Choroid plexus epithelial cell (primary cell): ENCODE results near the gene ACAD8.

ENCODE experiments used
- DNase-seq: peaks from one replicate; pipeline ENCODE4 v3.0.0-alpha.2; 2010; ENCODE audit warnings: low read depth
- H3K4me3 ChIP-seq: 2 replicates; pipeline ENCODE4 v1.5.1; 2011; ENCODE audit warnings: low read depth, mild to moderate bottlenecking, control low read depth, low read length, moderate library complexity
- TF ChIP-seq, protein P1 (sequence below): conservative IDR thresholded peaks from 2 replicates; pipeline ENCODE4 v1.5.1; 2011; ENCODE audit warnings: low read depth, mild to moderate bottlenecking, control low read depth, inconsistent platforms, low read length, moderate library complexity

ACAD8 gene

DNA sequence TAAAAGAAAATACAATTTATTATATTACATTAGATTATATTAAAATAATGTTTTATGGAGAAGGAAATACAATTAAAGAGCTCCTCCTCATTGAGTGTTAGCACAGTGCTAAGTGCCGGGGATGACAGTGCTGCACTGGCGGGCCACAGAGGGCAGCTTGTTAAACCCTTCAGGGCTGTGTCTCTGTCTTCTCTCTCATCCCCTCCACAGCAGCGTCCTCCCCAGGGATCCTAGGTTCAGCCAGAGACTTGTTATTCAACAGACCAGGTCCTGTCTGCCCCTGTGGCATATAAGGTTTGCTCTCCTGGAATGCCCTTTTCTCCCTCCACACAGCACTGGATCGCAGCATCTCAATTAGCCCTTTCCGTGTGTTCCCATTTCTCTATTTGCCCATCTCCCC lies 14.4 kb upstream of the ACAD8 start:
- H3K4me3 ChIP-seq, result no peak overlapping the region
- DNase-seq, result no peak
- TF ChIP-seq, protein P1, sequence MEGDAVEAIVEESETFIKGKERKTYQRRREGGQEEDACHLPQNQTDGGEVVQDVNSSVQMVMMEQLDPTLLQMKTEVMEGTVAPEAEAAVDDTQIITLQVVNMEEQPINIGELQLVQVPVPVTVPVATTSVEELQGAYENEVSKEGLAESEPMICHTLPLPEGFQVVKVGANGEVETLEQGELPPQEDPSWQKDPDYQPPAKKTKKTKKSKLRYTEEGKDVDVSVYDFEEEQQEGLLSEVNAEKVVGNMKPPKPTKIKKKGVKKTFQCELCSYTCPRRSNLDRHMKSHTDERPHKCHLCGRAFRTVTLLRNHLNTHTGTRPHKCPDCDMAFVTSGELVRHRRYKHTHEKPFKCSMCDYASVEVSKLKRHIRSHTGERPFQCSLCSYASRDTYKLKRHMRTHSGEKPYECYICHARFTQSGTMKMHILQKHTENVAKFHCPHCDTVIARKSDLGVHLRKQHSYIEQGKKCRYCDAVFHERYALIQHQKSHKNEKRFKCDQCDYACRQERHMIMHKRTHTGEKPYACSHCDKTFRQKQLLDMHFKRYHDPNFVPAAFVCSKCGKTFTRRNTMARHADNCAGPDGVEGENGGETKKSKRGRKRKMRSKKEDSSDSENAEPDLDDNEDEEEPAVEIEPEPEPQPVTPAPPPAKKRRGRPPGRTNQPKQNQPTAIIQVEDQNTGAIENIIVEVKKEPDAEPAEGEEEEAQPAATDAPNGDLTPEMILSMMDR, result no peak

DNA sequence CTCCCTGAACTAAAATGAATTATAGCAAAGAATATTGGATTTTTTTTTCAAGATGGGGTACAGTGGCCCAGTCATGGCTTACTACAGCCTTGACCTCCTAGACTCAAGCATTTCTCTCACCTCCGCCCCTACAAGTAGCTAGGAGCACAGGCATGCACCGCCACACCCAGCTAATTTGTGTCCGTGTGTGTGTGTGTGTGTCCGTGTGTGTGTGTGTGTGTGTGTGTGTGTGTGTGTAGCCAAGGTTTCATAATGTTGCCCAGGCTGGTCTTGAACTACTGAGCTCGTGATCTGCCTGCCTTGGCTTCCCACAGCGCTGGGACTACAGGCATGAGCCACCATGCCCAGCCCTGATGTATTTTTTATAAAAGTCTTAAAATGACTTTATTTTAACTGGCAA lies 12.8 kb upstream of the ACAD8 start:
- TF ChIP-seq, protein P1, result no peak
- no peak for DNase-seq
- H3K4me3 ChIP-seq, result no peak overlapping the region

DNA sequence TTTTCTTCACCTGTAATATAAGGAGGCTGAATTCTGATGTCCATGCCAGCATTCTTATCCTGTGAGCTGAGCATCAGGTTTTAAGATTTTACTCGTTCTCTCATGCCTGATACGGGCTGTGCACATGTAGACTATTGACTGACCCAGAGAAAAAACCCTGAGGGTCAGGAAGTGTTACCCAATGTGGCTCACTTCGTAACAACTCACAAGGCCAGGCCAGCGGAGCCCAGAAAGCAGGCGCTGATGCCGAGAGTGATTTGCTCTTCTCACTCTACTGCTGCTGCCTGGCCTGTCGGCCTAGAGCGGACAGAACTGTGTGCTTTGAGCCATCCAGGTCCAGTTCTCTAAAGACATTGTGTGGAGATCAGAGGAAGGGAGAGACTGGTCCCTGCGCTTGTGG lies 11.0 kb upstream of the ACAD8 start:
- DNase-seq, result no peak
- no peak overlapping the region for H3K4me3 ChIP-seq
- TF ChIP-seq, protein P1, result no peak

DNA sequence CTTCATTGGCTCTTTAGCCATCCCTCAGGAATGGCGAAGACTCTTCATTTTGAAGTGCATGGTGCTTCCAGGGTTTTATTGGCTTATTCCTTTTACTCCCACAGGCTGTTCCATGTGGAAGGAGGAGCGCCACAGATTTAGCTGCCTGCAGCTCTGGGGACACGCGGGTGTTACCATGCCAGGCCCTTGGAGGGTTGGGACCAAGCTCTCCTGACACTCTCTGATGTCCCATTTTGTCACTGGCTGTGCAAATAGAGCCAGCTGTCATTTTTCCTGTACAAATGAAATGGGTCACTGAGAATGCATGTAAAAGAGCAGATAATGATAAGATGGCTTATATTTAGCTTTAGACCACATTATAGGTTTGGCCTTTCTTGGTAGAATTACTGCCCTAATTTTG lies 9.5 kb upstream of the ACAD8 start:
- H3K4me3 ChIP-seq, result no peak overlapping the region
- DNase-seq, result no peak
- TF ChIP-seq, protein P1, result no peak

DNA sequence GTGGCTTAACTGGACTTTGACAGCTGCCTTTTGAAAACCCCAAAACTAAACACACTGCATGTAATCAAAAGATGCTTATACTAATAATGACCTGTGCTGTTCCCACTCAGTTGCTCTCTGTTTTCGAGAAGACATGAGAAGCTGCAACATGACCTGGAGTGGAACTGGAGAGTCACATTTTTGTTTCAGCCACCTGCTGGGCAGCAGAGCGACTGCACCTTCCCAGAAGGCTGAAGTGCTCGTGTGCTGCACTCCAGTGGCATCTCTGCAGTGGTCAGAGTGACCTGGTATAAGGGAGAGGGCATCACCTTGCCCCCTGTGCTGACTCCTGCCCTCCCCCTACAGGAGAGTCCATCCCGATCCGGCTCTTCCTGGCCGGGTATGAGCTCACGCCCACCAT lies 8.8 kb upstream of the ACAD8 start:
- peak; percentile 64 for DNase-seq
- no peak overlapping the region for H3K4me3 ChIP-seq
- TF ChIP-seq, protein P1, result peak; percentile 70

DNA sequence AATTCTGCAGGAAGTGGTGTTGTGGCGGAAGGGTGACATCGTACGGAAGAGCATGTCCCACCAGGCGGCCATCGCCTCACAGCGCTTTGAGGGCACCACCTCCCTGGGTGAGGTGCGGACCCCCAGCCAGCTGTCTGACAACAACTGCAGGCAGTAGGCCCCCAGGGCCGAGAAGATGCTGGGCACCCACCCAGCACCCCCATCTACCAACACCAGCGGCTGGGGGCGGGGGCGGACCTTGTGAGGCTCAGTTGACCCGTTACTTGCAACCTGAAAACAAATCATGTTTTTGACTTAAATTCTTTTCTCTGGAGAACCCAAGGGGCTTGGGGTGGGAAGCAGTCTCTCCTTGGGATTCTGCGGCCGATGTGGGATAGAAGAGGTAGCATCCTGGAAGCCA lies 7.9 kb upstream of the ACAD8 start:
- no peak overlapping the region for H3K4me3 ChIP-seq

DNA sequence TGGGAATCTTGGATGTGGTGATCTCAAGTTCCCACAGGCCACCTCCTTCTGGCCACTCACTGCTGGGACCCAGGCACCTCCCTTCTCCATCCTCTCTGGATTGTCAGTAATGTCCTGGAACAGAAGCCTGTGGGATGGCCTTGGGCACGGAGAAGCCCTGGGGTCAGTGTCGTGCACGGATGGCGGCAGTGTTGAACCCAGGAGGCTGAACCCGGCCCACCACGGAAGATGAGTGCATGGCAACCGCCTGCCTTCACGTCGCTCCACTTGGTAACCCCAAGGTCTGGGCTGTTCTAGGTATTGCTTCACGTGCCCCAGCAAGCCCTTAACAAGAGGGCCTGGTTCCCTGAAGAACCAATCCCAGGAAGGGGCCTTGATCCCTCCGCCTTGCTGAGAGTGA lies 7.3 kb upstream of the ACAD8 start:
- TF ChIP-seq, protein P1, result no peak
- H3K4me3 ChIP-seq, result no peak overlapping the region
- no peak for DNase-seq

More for the DNA sequence above, 7.9 kb upstream of the ACAD8 start:
- TF ChIP-seq, protein P1, result no peak
- no peak for DNase-seq
